Measurements from ENCODE around the gene KCNJ14. TPM values are rescaled to one million over a fixed set of nuclear protein-coding genes. Genes with fewer than 3 reads are reported as not detected.

Gene KCNJ14
- total RNA-seq (1 to 10 TPM; 1.5 to 3.9 (median 2.4) TPM), polyA plus RNA-seq (under 1 TPM; 0.05 to 0.21 TPM), total RNA-seq (4.2 reads per million, percentile 21 among the genes with 10 or more reads in this experiment)

GRCh38 chr19:48455171-48455907, at the start of gene KCNJ14:
KCNJ14 (plus strand) TSS chr19:48455574; CDS start chr19:48461725, 6,151 bp downstream.
- H3K9me3 Mint-ChIP-seq, result no peaks in the 10 kb centered on the region
- H3K36me3 ChIP-seq (ENCODE audit: control insufficient read depth in 2 of 3, insufficient read depth in 3 of 3, low read length in 3 of 3), result peaks cover 7 to 64% (median 14%) of the 10 kb centered on the region in 3 experiments
- intact Hi-C loops (cut with micrococcal nuclease), result no loop called here
- no peaks in the 10 kb centered on the region for H3K4me1 ChIP-seq (ENCODE audit: control insufficient read depth in 2 of 2, insufficient read depth in 2 of 2, low read length in 2 of 2)
- H3K27ac Mint-ChIP-seq, result peak within 1 kb of the TSS in 2 of 9 donors; percentile 15 to 46
- POLR2A ChIA-PET, result interaction anchor here (0.8 kb wide), 1 partner anchor 12 kb away, joined by 3 read pairs; no protein-coding TSS in a partner anchor
- H3K36me3 Mint-ChIP-seq, result peaks cover 4 to 13% (median 4%) of the 10 kb centered on the region in 5 donors
- ATAC-seq (no peak), DNase-seq (no peak)
- no peaks in the 10 kb centered on the region for H3K27me3 ChIP-seq (ENCODE audit: control insufficient read depth in 2 of 2, insufficient read depth in 2 of 2, low read length in 2 of 2)
- H3K9me3 ChIP-seq (ENCODE audit: control insufficient read depth in 2 of 3, low read length in 3 of 3), result no peaks in the 10 kb centered on the region
- H3K4me3 ChIP-seq (ENCODE audit: low read length), result no peak within 1 kb of the TSS
- no peaks in the 10 kb centered on the region for H3K27me3 Mint-ChIP-seq
- CTCF ChIA-PET, result no interaction called here
- H3K4me1 Mint-ChIP-seq, result peaks cover 4 to 11% (median 6%) of the 10 kb centered on the region in 7 donors
- no peak within 1 kb of the TSS for H3K27ac ChIP-seq (ENCODE audit: low read depth, low read length)
- no peak within 1 kb of the TSS for H3K4me3 Mint-ChIP-seq

- H3K4me3 Mint-ChIP-seq, result no peak overlapping the region
- H3K9me3 ChIP-seq (ENCODE audit: control insufficient read depth in 2 of 3, low read length in 3 of 3), result no peaks in the 10 kb centered on the region
- H3K27ac Mint-ChIP-seq, result no peak overlapping the region
- peaks cover 5 to 19% (median 6%) of the 10 kb centered on the region in 5 donors for H3K27me3 Mint-ChIP-seq
- intact Hi-C loops (cut with micrococcal nuclease), result no loop called here
- no peak overlapping the region for H3K27ac ChIP-seq (ENCODE audit: low read depth, low read length)
- DNase-seq (no peak), ATAC-seq (no peak)
- no peaks in the 10 kb centered on the region for H3K36me3 Mint-ChIP-seq
- H3K4me1 ChIP-seq (ENCODE audit: control insufficient read depth in 2 of 2, insufficient read depth in 2 of 2, low read length in 2 of 2), result no peaks in the 10 kb centered on the region
- H3K9me3 Mint-ChIP-seq, result peaks cover 0 to 4% (median 0%) of the 10 kb centered on the region in 11 donors
- no peaks in the 10 kb centered on the region for H3K27me3 ChIP-seq (ENCODE audit: control insufficient read depth in 2 of 2, insufficient read depth in 2 of 2, low read length in 2 of 2)
- H3K4me1 Mint-ChIP-seq, result peaks cover 0 to 11% (median 8%) of the 10 kb centered on the region in 7 donors
- CTCF ChIA-PET, result interaction anchor here (0.8 to 2.7 kb wide), 2 partner anchors 10 to 14 kb away, joined by 3 to 11 read pairs; partner anchors contain the start of gene KDELR1
- POLR2A ChIA-PET, result no interaction called here
- H3K36me3 ChIP-seq (ENCODE audit: control insufficient read depth in 2 of 3, insufficient read depth in 3 of 3, low read length in 3 of 3), result no peaks in the 10 kb centered on the region
- H3K4me3 ChIP-seq (ENCODE audit: low read length), result no peak overlapping the region
Measured at GRCh38 chr19:48405850-48406249, 49.5 kb upstream of the KCNJ14 start.

- peak overlapping the region in 1 of 9 donors; percentile 32 for H3K27ac Mint-ChIP-seq
- H3K9me3 Mint-ChIP-seq, result no peaks in the 10 kb centered on the region
- no peak for ATAC-seq
- ChIA-PET POLR2A (interaction anchor here (0.6 to 1.8 kb wide), 5 partner anchors 11 to 224 kb away, joined by 3 to 6 read pairs (median 4); partner anchors contain the start of gene KDELR1), CTCF (interaction anchor here (0.6 kb wide), 1 partner anchor 211 kb away, joined by 3 read pairs; no protein-coding TSS in a partner anchor)
- no peaks in the 10 kb centered on the region for H3K36me3 Mint-ChIP-seq
- Histone ChIP-seq H3K4me3 (ENCODE audit: low read length) (no peak overlapping the region), H3K27ac (ENCODE audit: low read depth, low read length) (no peak overlapping the region), H3K9me3 (ENCODE audit: control insufficient read depth in 2 of 3, low read length in 3 of 3) (no peaks in the 10 kb centered on the region), H3K27me3 (ENCODE audit: control insufficient read depth in 2 of 2, insufficient read depth in 2 of 2, low read length in 2 of 2) (no peaks in the 10 kb centered on the region), H3K36me3 (ENCODE audit: control insufficient read depth in 2 of 3, insufficient read depth in 3 of 3, low read length in 3 of 3) (no peaks in the 10 kb centered on the region), H3K4me1 (ENCODE audit: control insufficient read depth in 2 of 2, insufficient read depth in 2 of 2, low read length in 2 of 2) (peaks cover 0 to 7% of the 10 kb centered on the region in 2 donors)
- intact Hi-C loops (cut with micrococcal nuclease), result loop anchor here (2.0 kb wide), 3 partner anchors 15 to 79 kb away; partner anchors contain the start of gene CYTH2 (in 2 of the 2)
- H3K27me3 Mint-ChIP-seq, result peaks cover 0 to 38% (median 0%) of the 10 kb centered on the region in 5 donors
- H3K4me1 Mint-ChIP-seq, result peaks cover 8 to 35% (median 26%) of the 10 kb centered on the region in 7 donors
- H3K4me3 Mint-ChIP-seq, result peak overlapping the region in 7 of 10 donors; percentile 30 to 88 (median 84)
- DNase-seq, result no peak
Measured at GRCh38 chr19:48413879-48414587, 41.3 kb upstream of the KCNJ14 start.

GRCh38 chr19:48415395-48415794, 40.0 kb upstream of the KCNJ14 start:
- Mint-ChIP-seq H3K4me1 (peaks cover 12 to 38% (median 29%) of the 10 kb centered on the region in 7 donors), H3K9me3 (no peaks in the 10 kb centered on the region), H3K27ac (peak overlapping the region in 1 of 9 donors; percentile 51), H3K4me3 (peak overlapping the region in 9 of 10 donors; percentile 21 to 88 (median 84)), H3K36me3 (no peaks in the 10 kb centered on the region), H3K27me3 (peaks cover 0 to 38% (median 0%) of the 10 kb centered on the region in 5 donors)
- no peaks in the 10 kb centered on the region for H3K27me3 ChIP-seq (ENCODE audit: control insufficient read depth in 2 of 2, insufficient read depth in 2 of 2, low read length in 2 of 2)
- H3K36me3 ChIP-seq (ENCODE audit: control insufficient read depth in 2 of 3, insufficient read depth in 3 of 3, low read length in 3 of 3), result no peaks in the 10 kb centered on the region
- no peak overlapping the region for H3K27ac ChIP-seq (ENCODE audit: low read depth, low read length)
- peak overlapping the region; percentile 41 for H3K4me3 ChIP-seq (ENCODE audit: low read length)
- H3K4me1 ChIP-seq (ENCODE audit: control insufficient read depth in 2 of 2, insufficient read depth in 2 of 2, low read length in 2 of 2), result peaks cover 0 to 7% of the 10 kb centered on the region in 2 donors
- intact Hi-C loops (cut with micrococcal nuclease), result loop anchor here (1.0 to 2.0 kb wide), 7 partner anchors 17 to 77 kb away; partner anchors contain the start of genes CYTH2 (in 2 of the 2), GRWD1 (in 1 of the 2), KDELR1 (in 1 of the 2) and SYNGR4 (in 1 of the 2)
- ChIA-PET CTCF (no interaction called here), POLR2A (interaction anchor here (0.8 to 1.8 kb wide), 3 partner anchors 11 to 40 kb away, joined by 3 to 6 read pairs (median 4); partner anchors contain the start of gene KDELR1)
- no peaks in the 10 kb centered on the region for H3K9me3 ChIP-seq (ENCODE audit: control insufficient read depth in 2 of 3, low read length in 3 of 3)
- ATAC-seq (peak; percentile 91), DNase-seq (peak; percentile 37 to 80 (median 53))

GRCh38 chr19:48415806-48416221, 39.6 kb upstream of the KCNJ14 start:
- Mint-ChIP-seq H3K27ac (peak overlapping the region in 1 of 9 donors; percentile 51), H3K4me1 (peaks cover 12 to 38% (median 29%) of the 10 kb centered on the region in 7 donors), H3K9me3 (no peaks in the 10 kb centered on the region), H3K4me3 (peak overlapping the region in 9 of 10 donors; percentile 39 to 88 (median 84)), H3K27me3 (peaks cover 0 to 35% (median 0%) of the 10 kb centered on the region in 5 donors), H3K36me3 (no peaks in the 10 kb centered on the region)
- intact Hi-C loops (cut with micrococcal nuclease), result loop anchor here (1.0 to 2.0 kb wide), 7 partner anchors 17 to 77 kb away; partner anchors contain the start of genes CYTH2 (in 2 of the 2), GRWD1 (in 1 of the 2), KDELR1 (in 1 of the 2) and SYNGR4 (in 1 of the 2)
- ChIA-PET CTCF (no interaction called here), POLR2A (no interaction called here)
- H3K4me3 ChIP-seq (ENCODE audit: low read length), result peak overlapping the region; percentile 16
- no peak for DNase-seq
- H3K36me3 ChIP-seq (ENCODE audit: control insufficient read depth in 2 of 3, insufficient read depth in 3 of 3, low read length in 3 of 3), result no peaks in the 10 kb centered on the region
- H3K27ac ChIP-seq (ENCODE audit: low read depth, low read length), result no peak overlapping the region
- peaks cover 0 to 7% of the 10 kb centered on the region in 2 donors for H3K4me1 ChIP-seq (ENCODE audit: control insufficient read depth in 2 of 2, insufficient read depth in 2 of 2, low read length in 2 of 2)
- no peak for ATAC-seq
- H3K9me3 ChIP-seq (ENCODE audit: control insufficient read depth in 2 of 3, low read length in 3 of 3), result no peaks in the 10 kb centered on the region
- no peaks in the 10 kb centered on the region for H3K27me3 ChIP-seq (ENCODE audit: control insufficient read depth in 2 of 2, insufficient read depth in 2 of 2, low read length in 2 of 2)

GRCh38 chr19:48417421-48417820, 38.0 kb upstream of the KCNJ14 start:
- POLR2A ChIA-PET, result no interaction called here

More at GRCh38 chr19:48417421-48417820, 38.0 kb upstream of the KCNJ14 start:
- no peak for ATAC-seq
- DNase-seq, result no peak
- CTCF ChIA-PET, result no interaction called here
- no peak overlapping the region for H3K4me3 ChIP-seq (ENCODE audit: low read length)
- H3K9me3 ChIP-seq (ENCODE audit: control insufficient read depth in 2 of 3, low read length in 3 of 3), result no peaks in the 10 kb centered on the region
- peaks cover 0 to 33% (median 0%) of the 10 kb centered on the region in 5 donors for H3K27me3 Mint-ChIP-seq
- H3K4me1 Mint-ChIP-seq, result peaks cover 12 to 38% (median 29%) of the 10 kb centered on the region in 7 donors
- no peaks in the 10 kb centered on the region for H3K36me3 ChIP-seq (ENCODE audit: control insufficient read depth in 2 of 3, insufficient read depth in 3 of 3, low read length in 3 of 3)
- H3K4me1 ChIP-seq (ENCODE audit: control insufficient read depth in 2 of 2, insufficient read depth in 2 of 2, low read length in 2 of 2), result peaks cover 0 to 7% of the 10 kb centered on the region in 2 donors
- H3K9me3 Mint-ChIP-seq, result no peaks in the 10 kb centered on the region
- no peaks in the 10 kb centered on the region for H3K36me3 Mint-ChIP-seq
- no peak overlapping the region for H3K4me3 Mint-ChIP-seq
- intact Hi-C loops (cut with micrococcal nuclease), result no loop called here
- H3K27ac ChIP-seq (ENCODE audit: low read depth, low read length), result no peak overlapping the region
- peak overlapping the region in 1 of 9 donors; percentile 76 for H3K27ac Mint-ChIP-seq
- H3K27me3 ChIP-seq (ENCODE audit: control insufficient read depth in 2 of 2, insufficient read depth in 2 of 2, low read length in 2 of 2), result no peaks in the 10 kb centered on the region
